ENCODE results near the gene SLC49A4.
"Not testable (repeated sequence)": the region's sequence is repeated elsewhere in the genome, so short reads cannot be mapped to it uniquely, and the experiment has no call there.

The SLC49A4 gene

GRCh38 chr3:122794779-122795673 lies at the start of gene SLC49A4:
SLC49A4 (plus strand) TSS chr3:122795069; CDS start chr3:122795193, 124 bp downstream.
- no peak for DNase-seq

GRCh38 chr3:122745369-122746021 lies 49.4 kb upstream of the SLC49A4 start:
- DNase-seq, result no peak

GRCh38 chr3:122747295-122747694 lies 47.6 kb upstream of the SLC49A4 start:
- not testable (repeated sequence) for DNase-seq

GRCh38 chr3:122748347-122748746 lies 46.5 kb upstream of the SLC49A4 start:
- DNase-seq, result no peak

GRCh38 chr3:122754929-122755328 lies 39.9 kb upstream of the SLC49A4 start:
- no peak for DNase-seq

- no peak for DNase-seq
These were observed 39.4 kb upstream of the SLC49A4 start for GRCh38 chr3:122755491-122755890.

GRCh38 chr3:122758877-122759560 lies 35.9 kb upstream of the SLC49A4 start:
- DNase-seq, result no peak

- DNase-seq, result no peak
These were observed 34.2 kb upstream of the SLC49A4 start for GRCh38 chr3:122760453-122761271.

- no peak for DNase-seq
These were observed 28.4 kb upstream of the SLC49A4 start for GRCh38 chr3:122766430-122766829.

GRCh38 chr3:122767540-122768372 lies 27.1 kb upstream of the SLC49A4 start:
- DNase-seq, result no peak

- no peak for DNase-seq
These were observed 24.2 kb upstream of the SLC49A4 start for GRCh38 chr3:122770521-122771202.

GRCh38 chr3:122772827-122773226 lies 22.0 kb upstream of the SLC49A4 start:
- no peak for DNase-seq

- DNase-seq, result no peak
These were observed 20.8 kb upstream of the SLC49A4 start for GRCh38 chr3:122773944-122774509.

GRCh38 chr3:122774564-122774963 lies 20.3 kb upstream of the SLC49A4 start:
- no peak for DNase-seq

- no peak for DNase-seq
These were observed 18.0 kb upstream of the SLC49A4 start for GRCh38 chr3:122776675-122777468.

GRCh38 chr3:122777563-122777962 lies 17.3 kb upstream of the SLC49A4 start:
- no peak for DNase-seq

- DNase-seq, result no peak
These were observed 12.1 kb upstream of the SLC49A4 start for GRCh38 chr3:122782804-122783203.

GRCh38 chr3:122784436-122784835 lies 10.4 kb upstream of the SLC49A4 start:
- no peak for DNase-seq

GRCh38 chr3:122785231-122785630 lies 9.6 kb upstream of the SLC49A4 start:
- DNase-seq, result no peak

- no peak for DNase-seq
These were observed 8.8 kb upstream of the SLC49A4 start for GRCh38 chr3:122786066-122786465.
